ENCODE measurements around the gene SPEM3.

SPEM3 gene

GRCh38 chr17:7425756-7426155 lies 2.9 kb upstream of the SPEM3 start:
- H3K9me2 ChIP-seq (replicated peaks; ENCODE audit: low read depth, low read length), result no peaks in the 10 kb centered on the region
- no peaks in the 10 kb centered on the region for H4K20me1 ChIP-seq (ENCODE audit: insufficient read depth, low read length, poor library complexity, severe bottlenecking)
- TF ChIP-seq EZH2phosphoT487 (IDR thresholded peaks at IDR 0.05; ENCODE audit: borderline replicate concordance), result no peak
- no peak overlapping the region for H3K9ac ChIP-seq (ENCODE audit: low read depth, low read length, poor library complexity, severe bottlenecking)
- no peak overlapping the region for H3K4me3 ChIP-seq (ENCODE audit: low read length, poor library complexity, severe bottlenecking)
- H3K27me3 ChIP-seq (ENCODE audit: insufficient read depth, low read length, poor library complexity, severe bottlenecking), result no peaks in the 10 kb centered on the region
- H3K79me2 ChIP-seq (ENCODE audit: insufficient read depth, low read length), result no peaks in the 10 kb centered on the region
- H3K9me3 ChIP-seq (ENCODE audit: insufficient read depth, low read depth, low read length), result no peaks in the 10 kb centered on the region
- H3F3A ChIP-seq (ENCODE audit: low read depth), result no peaks in the 10 kb centered on the region
- no peaks in the 10 kb centered on the region for H3K36me3 ChIP-seq (ENCODE audit: insufficient read depth, low read length)
- no peak overlapping the region for H3K4me2 ChIP-seq (ENCODE audit: low read depth, low read length, poor library complexity, severe bottlenecking)
- no peak overlapping the region for H2AFZ ChIP-seq (ENCODE audit: low read length)
- no peaks in the 10 kb centered on the region for H3K4me1 ChIP-seq (ENCODE audit: insufficient read depth, low read length, poor library complexity, severe bottlenecking)

- H4K20me1 ChIP-seq (ENCODE audit: insufficient read depth, low read length, poor library complexity, severe bottlenecking), result no peaks in the 10 kb centered on the region
- no peaks in the 10 kb centered on the region for H3K4me1 ChIP-seq (ENCODE audit: insufficient read depth, low read length, poor library complexity, severe bottlenecking)
- H3K9ac ChIP-seq (ENCODE audit: low read depth, low read length, poor library complexity, severe bottlenecking), result no peak overlapping the region
- no peaks in the 10 kb centered on the region for H3K79me2 ChIP-seq (ENCODE audit: insufficient read depth, low read length)
- H3K4me2 ChIP-seq (ENCODE audit: low read depth, low read length, poor library complexity, severe bottlenecking), result no peak overlapping the region
- H3K9me2 ChIP-seq (replicated peaks; ENCODE audit: low read depth, low read length), result no peaks in the 10 kb centered on the region
- no peaks in the 10 kb centered on the region for H3K9me3 ChIP-seq (ENCODE audit: insufficient read depth, low read depth, low read length)
- H2AFZ ChIP-seq (ENCODE audit: low read length), result no peak overlapping the region
- no peaks in the 10 kb centered on the region for H3K36me3 ChIP-seq (ENCODE audit: insufficient read depth, low read length)
- no peaks in the 10 kb centered on the region for H3K27me3 ChIP-seq (ENCODE audit: insufficient read depth, low read length, poor library complexity, severe bottlenecking)
- H3F3A ChIP-seq (ENCODE audit: low read depth), result no peaks in the 10 kb centered on the region
- TF ChIP-seq EZH2phosphoT487 (IDR thresholded peaks at IDR 0.05; ENCODE audit: borderline replicate concordance), result no peak
- no peak for TF ChIP-seq CTCF (conservative IDR thresholded peaks at IDR 0.05; ENCODE audit: low read length)
- no peak overlapping the region for H3K4me3 ChIP-seq (ENCODE audit: low read length, poor library complexity, severe bottlenecking)
Observed at GRCh38 chr17:7426203-7426863, 2.3 kb upstream of the SPEM3 start.

- Histone ChIP-seq H3F3A (ENCODE audit: low read depth) (no peaks in the 10 kb centered on the region), H3K36me3 (ENCODE audit: insufficient read depth, low read length) (no peaks in the 10 kb centered on the region), H3K9me2 (replicated peaks; ENCODE audit: low read depth, low read length) (no peaks in the 10 kb centered on the region), H3K4me1 (ENCODE audit: insufficient read depth, low read length, poor library complexity, severe bottlenecking) (no peaks in the 10 kb centered on the region), H3K9ac (ENCODE audit: low read depth, low read length, poor library complexity, severe bottlenecking) (no peak overlapping the region), H3K9me3 (ENCODE audit: insufficient read depth, low read depth, low read length) (no peaks in the 10 kb centered on the region), H2AFZ (ENCODE audit: low read length) (no peak overlapping the region), H3K27me3 (ENCODE audit: insufficient read depth, low read length, poor library complexity, severe bottlenecking) (no peaks in the 10 kb centered on the region), H3K4me2 (ENCODE audit: low read depth, low read length, poor library complexity, severe bottlenecking) (no peak overlapping the region), H3K4me3 (ENCODE audit: low read length, poor library complexity, severe bottlenecking) (no peak overlapping the region), H4K20me1 (ENCODE audit: insufficient read depth, low read length, poor library complexity, severe bottlenecking) (no peaks in the 10 kb centered on the region), H3K79me2 (ENCODE audit: insufficient read depth, low read length) (no peaks in the 10 kb centered on the region)
- TF ChIP-seq CTCF (conservative IDR thresholded peaks at IDR 0.05; ENCODE audit: low read length) (no peak), EZH2phosphoT487 (IDR thresholded peaks at IDR 0.05; ENCODE audit: borderline replicate concordance) (no peak)
Observed at GRCh38 chr17:7426896-7427489, 1.7 kb upstream of the SPEM3 start.

- no peaks in the 10 kb centered on the region for H3K9me2 ChIP-seq (replicated peaks; ENCODE audit: low read depth, low read length)
- H3K4me2 ChIP-seq (ENCODE audit: low read depth, low read length, poor library complexity, severe bottlenecking), result no peak overlapping the region
- no peak for TF ChIP-seq EZH2phosphoT487 (IDR thresholded peaks at IDR 0.05; ENCODE audit: borderline replicate concordance)
- TF ChIP-seq CTCF (conservative IDR thresholded peaks at IDR 0.05; ENCODE audit: low read length), result no peak
- no peaks in the 10 kb centered on the region for H3K27me3 ChIP-seq (ENCODE audit: insufficient read depth, low read length, poor library complexity, severe bottlenecking)
- H3K4me3 ChIP-seq (ENCODE audit: low read length, poor library complexity, severe bottlenecking), result no peak overlapping the region
- no peak overlapping the region for H2AFZ ChIP-seq (ENCODE audit: low read length)
- no peak overlapping the region for H3K9ac ChIP-seq (ENCODE audit: low read depth, low read length, poor library complexity, severe bottlenecking)
- H4K20me1 ChIP-seq (ENCODE audit: insufficient read depth, low read length, poor library complexity, severe bottlenecking), result no peaks in the 10 kb centered on the region
- H3K79me2 ChIP-seq (ENCODE audit: insufficient read depth, low read length), result no peaks in the 10 kb centered on the region
- no peaks in the 10 kb centered on the region for H3K4me1 ChIP-seq (ENCODE audit: insufficient read depth, low read length, poor library complexity, severe bottlenecking)
- no peaks in the 10 kb centered on the region for H3K36me3 ChIP-seq (ENCODE audit: insufficient read depth, low read length)
- H3F3A ChIP-seq (ENCODE audit: low read depth), result no peaks in the 10 kb centered on the region
- H3K9me3 ChIP-seq (ENCODE audit: insufficient read depth, low read depth, low read length), result no peaks in the 10 kb centered on the region
Observed at GRCh38 chr17:7427549-7427948, 1.1 kb upstream of the SPEM3 start.
